KOPT-K1 (cell line): ENCODE measurements around the gene NPC1.
A peak's percentile ranks its signal among the peaks of the same experiment; 100 is the strongest.
"Not testable (repeated sequence)": the region's sequence is repeated elsewhere in the genome, so short reads cannot be mapped to it uniquely, and the experiment has no call there.

ENCODE experiments used
- H3K27ac ChIP-seq: fragments of 200-600 bp; sonication (generic); 2 replicates; pipeline ENCODE4 v1.5.1; 2016; ENCODE audit warnings: antibody characterized with exemption, mild to moderate bottlenecking, low read depth, low read length; ENCODE audit not compliant: poor library complexity, severe bottlenecking
- H3K36me3 ChIP-seq: fragments of 200-600 bp; sonication (generic); 2 replicates; pipeline ENCODE4 v1.5.1; 2017; ENCODE audit warnings: antibody characterized with exemption, mild to moderate bottlenecking, low read length, moderate library complexity; ENCODE audit not compliant: insufficient read depth
- H3K9me3 ChIP-seq: fragments of 200-600 bp; sonication (generic); 2 replicates; pipeline ENCODE4 v1.5.1; 2017; ENCODE audit warnings: antibody characterized with exemption, low read length, mild to moderate bottlenecking; ENCODE audit not compliant: insufficient read depth, poor library complexity, severe bottlenecking

The NPC1 gene

DNA sequence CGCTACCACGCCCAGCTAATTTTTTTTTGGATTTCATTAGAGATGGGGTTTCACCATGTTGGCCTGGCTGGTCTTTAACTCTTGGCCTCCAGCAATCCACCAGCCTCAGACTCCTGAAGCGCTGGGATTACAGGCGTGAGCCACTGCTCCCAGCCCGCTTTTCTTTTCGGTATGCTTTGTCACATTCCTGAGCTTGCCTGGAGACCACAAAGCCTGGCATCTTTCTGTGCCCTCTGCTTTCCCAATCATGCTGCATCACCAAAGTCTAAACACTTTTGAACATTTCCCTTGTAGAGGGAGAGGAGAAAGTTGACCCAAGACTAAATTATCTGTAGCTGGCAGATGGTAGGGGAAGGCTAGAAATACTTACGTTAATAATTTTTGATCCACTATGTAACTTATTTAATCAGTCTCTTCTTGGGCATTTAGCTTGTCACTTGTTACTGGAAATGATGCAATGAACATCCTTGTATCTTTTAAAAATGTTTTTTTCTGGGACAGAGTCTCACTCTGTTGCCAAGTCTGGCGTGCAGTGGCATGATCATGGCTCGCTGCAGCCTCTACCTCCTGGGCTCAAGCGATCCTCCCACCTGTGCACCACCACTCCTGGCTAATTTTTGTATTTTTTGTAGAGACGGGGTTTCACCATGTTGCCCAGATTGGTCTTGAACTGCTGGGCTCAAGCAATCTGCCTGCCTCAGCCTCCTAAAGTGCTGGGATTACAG lies 2.7 kb upstream of the NPC1 start:
- Histone ChIP-seq H3K9me3 (no peaks in the 10 kb centered on the region), H3K36me3 (no peaks in the 10 kb centered on the region), H3K27ac (no peak overlapping the region)

DNA sequence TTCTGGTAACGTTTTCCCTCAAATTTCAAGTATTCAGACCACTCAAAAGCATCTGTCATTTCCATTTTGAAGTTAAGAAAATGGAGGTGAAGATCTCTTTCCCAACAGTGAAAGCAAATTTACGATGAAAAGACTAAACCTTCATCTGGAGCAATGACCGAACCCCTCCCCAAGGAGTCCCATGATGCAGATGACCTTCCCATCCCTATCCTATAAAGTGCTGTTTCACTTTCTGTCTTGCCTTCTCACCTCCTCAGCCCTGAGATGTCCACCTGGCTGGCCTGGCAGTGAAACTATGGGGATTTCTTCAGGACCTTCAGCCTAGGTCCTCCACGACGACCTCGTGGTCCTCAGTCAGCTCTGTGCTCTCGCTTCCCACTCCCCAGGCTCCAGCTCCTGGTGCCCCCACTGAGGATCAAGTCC lies 925 bp upstream of the NPC1 start:
- no peaks in the 10 kb centered on the region for H3K9me3 ChIP-seq
- H3K36me3 ChIP-seq = no peaks in the 10 kb centered on the region
- peak overlapping the region; percentile 95 for H3K27ac ChIP-seq

DNA sequence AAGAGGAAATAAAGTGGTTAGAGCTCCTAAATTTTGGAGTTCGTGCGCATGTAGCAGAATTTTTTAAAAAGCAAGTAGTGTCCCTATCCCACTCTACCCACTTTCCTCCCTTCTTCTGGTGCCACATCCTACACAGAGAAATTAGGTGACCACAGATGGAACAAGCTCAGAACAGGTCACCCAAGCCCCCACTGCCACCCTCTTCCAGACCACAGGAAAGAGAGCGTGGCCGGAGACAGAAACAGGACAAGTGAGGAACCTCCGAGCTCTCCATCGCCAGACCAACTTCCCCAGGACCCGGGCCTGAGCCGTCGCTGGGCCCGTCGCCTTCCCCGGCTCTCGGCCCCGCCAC lies 433 bp downstream of the NPC1 start:
- H3K9me3 ChIP-seq = no peaks in the 10 kb centered on the region
- peak overlapping the region; percentile 95 for H3K27ac ChIP-seq
- H3K36me3 ChIP-seq = no peaks in the 10 kb centered on the region

DNA sequence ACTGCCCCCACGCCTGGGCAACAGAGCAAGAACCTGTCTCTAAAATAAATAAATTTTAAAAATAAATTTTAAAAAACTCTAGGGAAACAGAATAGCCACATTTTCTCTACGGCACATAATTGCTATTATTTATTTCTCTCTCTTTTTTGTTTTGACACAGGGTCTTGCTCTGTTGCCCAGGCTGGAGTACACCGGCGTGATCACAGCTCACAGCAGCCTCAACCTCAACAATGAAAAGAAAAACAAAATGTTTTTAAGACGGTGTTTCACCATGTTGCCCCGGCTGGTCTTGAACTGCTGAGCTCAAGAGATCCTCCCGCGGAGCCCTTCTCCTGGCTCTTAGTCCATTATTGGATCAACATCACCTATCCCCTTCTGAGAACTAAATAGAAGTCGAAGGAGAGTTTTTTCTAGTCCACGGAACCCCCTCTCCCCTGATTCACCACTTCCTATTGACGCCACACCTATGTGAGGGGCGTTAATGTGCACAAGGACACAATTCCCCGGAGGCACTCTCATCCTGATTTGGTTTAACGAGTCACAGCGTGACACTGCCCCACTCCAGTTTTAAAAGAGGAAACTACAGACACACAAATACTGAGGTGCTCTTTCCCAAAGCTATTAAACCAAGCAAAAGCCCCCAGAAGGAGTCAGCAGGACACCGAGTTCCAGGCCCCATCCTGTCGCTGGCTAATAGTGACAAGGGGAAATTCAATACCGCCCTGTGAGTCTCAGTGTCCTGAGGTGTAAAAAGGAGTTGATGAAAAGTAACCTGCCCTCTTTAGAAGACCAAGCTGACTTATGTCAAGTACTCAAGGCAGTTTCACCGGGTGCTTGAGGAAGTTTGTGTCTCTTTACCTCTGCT lies 1.1 kb downstream of the NPC1 start:
- Histone ChIP-seq H3K9me3 (no peaks in the 10 kb centered on the region), H3K36me3 (peaks cover 6% of the 10 kb centered on the region; the same call in 1 of the 2 replicates), H3K27ac (peak overlapping the region; percentile 95)

DNA sequence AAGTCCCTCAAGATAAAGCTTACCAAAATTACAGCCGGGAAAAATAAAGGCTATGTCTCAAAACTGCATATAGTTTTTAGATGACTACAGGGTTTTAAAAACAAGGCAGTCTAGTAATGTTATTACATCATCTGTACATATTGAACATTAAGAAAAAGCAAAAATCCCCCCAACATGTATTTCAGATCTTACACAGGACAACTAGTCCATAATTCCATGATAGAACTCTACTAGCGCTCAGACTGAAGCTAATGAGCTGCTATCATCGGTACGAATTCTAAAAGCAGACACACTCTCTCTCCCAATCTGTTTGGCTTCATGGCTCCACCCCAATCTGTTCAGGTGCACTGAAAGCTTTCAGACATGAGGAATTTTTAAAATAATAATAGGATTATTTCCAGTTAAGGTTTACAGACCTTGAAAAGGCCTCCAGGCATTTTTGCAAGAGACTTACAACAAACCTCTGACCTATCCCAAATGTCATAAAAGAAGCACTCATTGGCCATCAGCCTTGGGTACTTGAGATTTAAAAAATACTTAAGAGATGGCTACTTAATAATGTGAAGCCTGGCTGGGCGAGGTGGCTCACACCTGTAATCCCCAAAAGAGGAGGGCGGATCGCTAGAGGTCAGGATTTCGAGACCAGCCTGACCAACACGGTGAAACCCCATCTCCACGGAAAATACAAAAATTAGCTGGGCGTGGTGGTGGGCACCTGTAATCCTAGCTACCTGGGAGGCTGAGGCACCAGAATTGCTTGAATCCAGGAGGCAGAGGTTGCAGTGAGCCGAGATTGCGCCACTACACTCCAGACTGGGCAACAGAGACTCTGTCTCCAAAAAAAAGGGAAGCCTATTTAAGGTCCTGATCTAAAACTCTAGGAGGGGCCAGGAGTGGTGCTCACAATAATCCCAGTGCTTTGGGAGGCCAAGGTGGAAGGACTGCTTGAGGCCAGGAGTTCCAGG lies 2.0 kb downstream of the NPC1 start:
- peaks cover 8% of the 10 kb centered on the region; the same call in 1 of the 2 replicates for H3K36me3 ChIP-seq
- no peak overlapping the region for H3K27ac ChIP-seq
- H3K9me3 ChIP-seq = no peaks in the 10 kb centered on the region

DNA sequence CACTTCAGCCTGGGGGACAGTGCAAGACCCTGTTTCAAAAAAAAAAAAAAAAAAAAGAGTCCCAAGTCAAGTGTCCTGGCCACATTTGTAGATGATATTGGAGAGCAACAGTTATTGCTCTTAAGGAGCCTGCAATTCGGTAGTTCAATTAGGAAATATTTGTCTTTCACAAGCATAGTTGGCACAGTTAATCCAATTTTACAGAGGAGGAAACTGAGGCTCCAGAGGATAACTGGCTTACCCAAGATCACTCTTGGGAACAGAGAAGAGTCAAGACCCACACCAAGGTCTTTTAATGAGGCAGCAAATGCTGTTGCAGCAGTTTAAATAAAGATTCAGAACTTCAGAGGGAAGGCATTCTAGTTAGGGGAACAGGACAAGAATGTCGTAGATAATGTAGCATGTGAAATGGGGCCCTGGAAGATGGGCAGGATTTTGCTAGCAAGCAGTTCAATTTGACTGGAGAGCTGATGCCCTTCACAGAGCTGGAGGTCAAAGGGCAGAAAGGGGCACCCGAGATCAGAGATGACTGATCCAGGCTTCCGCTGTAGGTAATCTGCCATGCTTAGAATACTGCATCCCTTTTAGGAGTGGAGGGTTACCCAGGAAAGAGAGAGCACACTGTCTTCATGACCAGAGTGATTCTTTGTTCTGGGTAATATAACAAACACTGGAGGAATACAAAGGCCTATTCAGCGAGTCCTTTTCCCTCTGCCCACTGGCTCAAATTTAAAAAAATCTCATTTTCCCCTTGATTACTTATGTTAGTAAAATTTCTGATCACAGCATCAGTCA lies 3.0 kb downstream of the NPC1 start:
- H3K36me3 ChIP-seq = peaks cover 8% of the 10 kb centered on the region; the same call in 1 of the 2 replicates
- no peak overlapping the region for H3K27ac ChIP-seq
- H3K9me3 ChIP-seq = no peaks in the 10 kb centered on the region

DNA sequence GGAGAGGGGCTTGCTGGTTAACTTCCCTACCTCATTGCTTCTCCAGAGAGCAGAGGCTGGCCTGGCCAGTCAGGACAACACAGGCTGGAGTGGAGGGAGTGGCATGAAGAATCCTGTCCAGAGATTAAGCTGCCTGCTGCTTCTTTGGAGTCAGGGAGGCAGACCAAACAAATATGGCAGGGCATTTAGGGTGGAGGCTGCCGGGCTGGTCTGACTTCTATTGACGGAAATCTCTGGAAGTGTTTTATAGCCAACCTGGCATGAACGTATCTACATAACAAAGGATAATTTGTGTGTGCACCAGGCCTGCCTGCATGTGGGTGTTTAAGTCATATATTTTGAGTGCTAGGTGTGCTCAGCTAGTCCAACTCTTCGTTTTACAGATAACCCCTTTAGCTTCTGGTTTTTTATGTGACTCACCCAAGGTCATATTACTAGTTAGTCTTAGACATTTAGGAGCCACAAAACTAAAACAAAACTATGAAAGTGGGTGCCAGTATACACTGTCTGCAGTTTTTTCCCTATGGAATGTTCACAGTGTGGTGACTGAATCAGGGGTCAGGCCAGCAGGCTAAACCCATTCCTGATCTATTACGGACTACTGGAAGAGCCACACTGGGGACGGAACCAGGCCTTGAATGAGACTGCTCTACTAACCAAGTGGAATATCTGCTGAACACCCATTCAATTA lies 5.5 kb downstream of the NPC1 start:
- Histone ChIP-seq H3K36me3 (peaks cover 14% of the 10 kb centered on the region; the same call in 1 of the 2 replicates), H3K9me3 (no peaks in the 10 kb centered on the region), H3K27ac (no peak overlapping the region)

DNA sequence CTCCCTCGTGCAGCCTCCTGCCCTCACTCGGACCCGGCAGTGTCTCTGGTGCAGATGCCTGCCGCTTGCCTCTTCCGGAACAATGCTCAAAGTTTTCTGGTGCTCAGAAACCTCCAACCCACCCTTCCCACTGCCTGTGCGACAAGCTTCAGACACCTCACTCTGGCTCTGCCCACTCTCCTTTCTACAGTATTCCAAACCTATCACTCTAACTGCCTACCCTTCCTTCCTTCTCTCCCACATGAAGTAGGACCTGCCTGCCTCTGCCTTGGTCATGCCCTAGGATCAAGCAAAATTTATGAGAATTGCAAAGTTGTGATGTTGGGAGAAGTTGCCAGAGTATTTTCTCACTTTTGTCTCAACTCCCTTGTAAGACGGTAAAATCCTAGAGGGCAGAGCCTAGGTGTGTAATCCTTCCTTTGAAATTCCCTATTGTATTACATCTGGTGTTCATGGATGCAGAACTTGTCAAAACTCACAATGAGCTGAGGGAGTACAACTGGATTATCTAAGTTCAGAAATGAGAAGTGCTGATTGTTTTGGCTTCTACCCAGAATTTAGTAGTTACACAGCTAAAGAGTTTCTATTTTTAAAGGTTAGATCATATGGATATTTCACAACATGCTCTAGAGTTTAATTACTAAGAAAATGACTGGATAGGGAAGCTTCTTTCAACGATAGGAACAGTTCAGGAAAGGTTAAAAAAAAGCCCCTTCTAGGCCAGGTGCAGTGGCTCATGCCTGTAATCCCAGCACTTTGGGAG lies 7.2 kb downstream of the NPC1 start:
- H3K27ac ChIP-seq = peak overlapping the region; percentile 2

DNA sequence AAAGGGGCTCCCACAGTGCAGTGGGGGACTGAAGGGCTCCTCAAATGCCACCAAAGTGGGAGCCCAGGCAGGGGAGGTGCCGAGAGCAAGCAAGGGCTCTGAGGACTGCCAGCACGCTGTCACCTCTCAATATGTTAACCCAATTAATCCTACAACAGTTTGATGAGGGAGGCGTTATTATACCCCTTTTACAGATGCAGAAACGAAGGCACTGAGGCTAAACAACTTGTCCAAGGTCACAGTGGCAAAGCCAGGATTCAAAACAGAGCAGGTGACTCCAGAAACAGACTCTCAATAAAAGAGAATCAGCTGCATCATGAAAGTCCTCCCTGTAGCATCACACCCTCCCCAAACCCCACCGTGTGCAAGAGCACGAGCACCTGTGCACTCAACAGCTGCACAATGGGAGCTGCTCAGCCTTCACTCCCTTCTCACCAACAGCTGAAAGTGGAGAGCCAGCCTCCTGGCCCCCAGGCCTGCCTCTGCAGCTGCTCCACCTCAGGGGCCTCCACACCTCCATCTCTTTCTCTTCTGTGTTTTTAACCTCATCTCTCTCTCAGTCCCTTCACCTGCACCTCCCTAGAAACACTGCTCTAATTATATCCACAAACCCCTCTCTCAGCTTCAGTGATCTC lies 8.1 kb downstream of the NPC1 start:
- H3K9me3 ChIP-seq = no peaks in the 10 kb centered on the region
- peaks cover 25% of the 10 kb centered on the region; the same call in 1 of the 2 replicates for H3K36me3 ChIP-seq
- peak overlapping the region; percentile 2 for H3K27ac ChIP-seq

More for the DNA sequence above, 7.2 kb downstream of the NPC1 start:
- Histone ChIP-seq H3K36me3 (peaks cover 22% of the 10 kb centered on the region; the same call in 1 of the 2 replicates), H3K9me3 (no peaks in the 10 kb centered on the region)

DNA sequence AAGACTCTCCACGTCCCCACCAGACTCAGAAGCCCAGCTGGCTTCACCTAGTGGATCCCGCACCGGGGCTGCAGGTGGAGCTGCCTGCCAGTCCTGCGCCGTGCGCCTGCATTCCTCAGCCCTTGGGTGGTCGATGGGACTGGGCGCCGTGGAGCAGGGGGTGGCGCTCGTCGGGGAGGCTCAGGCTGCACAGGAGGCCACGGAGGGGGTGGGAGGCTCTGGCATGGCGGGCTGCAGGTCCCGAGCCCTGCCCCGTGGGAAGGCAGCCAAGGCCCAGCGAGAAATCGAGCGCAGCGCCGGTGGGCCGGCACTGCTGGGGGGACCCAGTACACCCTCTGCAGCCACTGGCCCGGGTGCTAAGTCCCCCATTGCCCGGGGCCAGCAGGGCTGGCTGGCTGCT lies 8.8 kb downstream of the NPC1 start:
- H3K36me3 ChIP-seq = peaks cover 31% of the 10 kb centered on the region; the same call in 1 of the 2 replicates
- not testable (repeated sequence) for H3K9me3 ChIP-seq, H3K27ac ChIP-seq

DNA sequence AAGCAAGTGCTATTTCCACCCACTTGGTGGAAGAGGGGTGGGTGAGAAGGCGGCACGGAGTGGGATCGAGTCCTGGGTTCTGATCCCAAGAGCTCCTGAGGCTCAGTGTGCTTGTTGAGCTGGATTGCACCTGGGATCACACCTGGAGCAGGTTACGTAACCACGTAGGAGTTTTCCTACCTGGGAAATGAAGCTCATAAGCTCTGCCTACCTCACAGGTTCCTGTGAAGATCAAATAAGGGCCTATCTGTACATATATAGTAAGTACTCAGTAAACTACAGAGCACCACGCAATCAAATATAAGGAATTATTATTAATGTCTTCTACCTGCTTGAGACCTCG lies 11.0 kb downstream of the NPC1 start:
- H3K36me3 ChIP-seq = peaks cover 46% of the 10 kb centered on the region
- H3K27ac ChIP-seq = no peak overlapping the region
- no peaks in the 10 kb centered on the region for H3K9me3 ChIP-seq

DNA sequence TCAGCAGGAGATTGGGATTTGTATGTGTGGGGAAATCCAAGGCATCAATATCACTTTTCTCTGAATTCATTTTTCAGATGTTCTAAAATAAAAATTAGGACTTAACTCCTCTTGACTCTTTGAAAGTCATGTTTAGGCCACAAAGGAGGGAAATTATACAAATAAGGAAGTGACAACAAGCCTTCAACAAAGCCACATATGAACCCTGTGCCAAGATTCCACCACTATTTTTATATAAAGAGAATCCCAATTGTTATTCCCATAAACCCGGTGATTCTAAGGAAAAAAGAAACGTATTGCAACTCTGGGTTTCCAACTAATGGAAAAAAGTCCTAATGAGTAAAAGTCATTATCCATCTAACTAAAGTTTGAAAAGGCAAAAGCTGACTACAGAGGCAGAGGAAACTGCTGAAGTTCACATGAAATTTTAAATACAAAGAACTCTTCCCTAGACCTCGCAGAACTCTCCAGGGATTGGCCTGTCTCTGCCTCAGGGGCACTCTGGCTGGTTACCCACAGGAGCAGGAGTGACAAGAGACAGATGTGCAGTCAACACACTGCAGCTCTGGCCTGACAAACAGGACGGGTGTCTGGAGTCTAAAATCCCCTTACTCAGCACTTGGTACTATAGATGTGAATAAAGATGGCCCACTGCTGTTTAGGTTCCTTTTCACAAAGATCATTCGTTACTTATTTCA lies 11.5 kb downstream of the NPC1 start:
- H3K27ac ChIP-seq = peak overlapping the region; percentile 53
- no peaks in the 10 kb centered on the region for H3K9me3 ChIP-seq
- peaks cover 48% of the 10 kb centered on the region for H3K36me3 ChIP-seq
